ENCODE results near the gene ARX. TPM values are rescaled to one million over a fixed set of nuclear protein-coding genes. Genes with fewer than 3 reads are reported as not detected.

The ARX gene
- total RNA-seq, 1 experiment from 2014 or later = 0.22 TPM

GRCh38 chrX:25059273-25059672 is 43.5 kb upstream of the ARX start:
- no TSS peak for BruUV-seq (replicated peaks)
- DNase-seq (ENCODE audit: low read depth, low spot score) (no peak), ATAC-seq (no peak)
- no peaks in the 10 kb centered on the region for H4K20me1 ChIP-seq (ENCODE audit: insufficient read depth)
- H3K36me3 ChIP-seq (ENCODE audit: control insufficient read depth in 1 of 2, insufficient read depth in 2 of 2, low read length in 2 of 2) = no peaks in the 10 kb centered on the region
- ChIA-PET POLR2A (no interaction called here), CTCF (no interaction called here), RAD21 (ENCODE audit: low non-redundant PET in 1 of 2, low total read pairs in 2 of 2, uncharacterized antibody in 2 of 2, unreplicated experiment in 2 of 2) (no interaction called here)
- no peak overlapping the region for H3K4me2 ChIP-seq (ENCODE audit: low read length)
- H3K27ac ChIP-seq (ENCODE audit: low read depth, low read length) = no peak overlapping the region
- H2AFZ ChIP-seq (ENCODE audit: low read depth, low read length, poor library complexity, severe bottlenecking) = no peak overlapping the region
- no peaks in the 10 kb centered on the region for H3K27me3 ChIP-seq (ENCODE audit: insufficient read depth, low read length)
- intact Hi-C loops (cut with micrococcal nuclease) = no loop called here
- no peak for TF ChIP-seq POLR2A (IDR thresholded peaks at IDR 0.05; ENCODE audit: borderline replicate concordance, extremely low read depth, insufficient read depth, insufficient read length)
- TF ChIP-seq JUND (IDR thresholded peaks at IDR 0.05) = no peak
- TF ChIP-seq POLR2AphosphoS5 (IDR thresholded peaks at IDR 0.05; ENCODE audit: low read depth, low read length) = no peak
- no peak for TF ChIP-seq CEBPB (IDR thresholded peaks at IDR 0.05; ENCODE audit: low read depth)
- no peak for TF ChIP-seq ZNF274 (IDR thresholded peaks at IDR 0.05; ENCODE audit: low read depth, low read length)
- TF ChIP-seq SIN3A (IDR thresholded peaks at IDR 0.05; ENCODE audit: low read depth) = no peak
- no peak for TF ChIP-seq CTCF (IDR thresholded peaks at IDR 0.05 in 2 of 3, conservative IDR thresholded peaks at IDR 0.05 in 1 of 3; ENCODE audit: borderline replicate concordance in 1 of 3, insufficient read depth in 1 of 3, low read depth in 2 of 3, low read length in 2 of 3)
- TF ChIP-seq MAX (IDR thresholded peaks at IDR 0.05) = no peak
- no peak for TF ChIP-seq EZH2phosphoT487 (IDR thresholded peaks at IDR 0.05; ENCODE audit: borderline replicate concordance)
- no peak for TF ChIP-seq SP1 (IDR thresholded peaks at IDR 0.05; ENCODE audit: low read depth)
- no peak for TF ChIP-seq ELF1 (IDR thresholded peaks at IDR 0.05; ENCODE audit: borderline replicate concordance, low read depth)
- no peak for TF ChIP-seq ATF3 (IDR thresholded peaks at IDR 0.05)
- no peak overlapping the region for H3K4me3 ChIP-seq (replicated peaks in 1 of 2; ENCODE audit: low read depth in 1 of 2, low read length in 2 of 2)
- no peaks in the 10 kb centered on the region for H3K4me1 ChIP-seq (ENCODE audit: control insufficient read depth in 1 of 2, insufficient read depth in 2 of 2, low read length in 2 of 2)
- H3K79me2 ChIP-seq (ENCODE audit: insufficient read depth, low read length) = no peaks in the 10 kb centered on the region
- H3K9me3 ChIP-seq (ENCODE audit: control insufficient read depth in 1 of 2, insufficient read depth in 1 of 2, low read depth in 1 of 2, low read length in 2 of 2) = no peaks in the 10 kb centered on the region
- H3K9me2 ChIP-seq (ENCODE audit: insufficient read depth) = no peaks in the 10 kb centered on the region
- H3K9ac ChIP-seq (ENCODE audit: low read length) = no peak overlapping the region

Data from HCT116 (cell line).